Activated CD8-positive, alpha-beta T cell treated with anti-CD3 and anti-CD28 coated beads, Interleukin-2, amount 10 ng/mL, durations not matched to agents 7 days and 5 days (primary cell): ENCODE results near the gene ARIH1. TPM values are rescaled to one million over a fixed set of nuclear protein-coding genes. Genes with fewer than 3 reads are reported as not detected.
"Not testable (repeated sequence)": the region's sequence is repeated elsewhere in the genome, so short reads cannot be mapped to it uniquely, and the experiment has no call there.

Experiments used
- ATAC-seq: fragments of 150-1000 bp; cut with Tn5 transposase; one replicate; pipeline ENCODE4 v1.10.0; 2021; ENCODE audit warnings: moderate library complexity
- CTCF ChIA-PET: fragments of 350-600 bp; sonication (Branson Sonifier 250); formaldehyde crosslinking; loops from one replicate; lab custom pipeline; 2021; ENCODE audit warnings: antibody characterized with exemption; lab: Charles Lee
- POLR2A ChIA-PET: fragments of 350-600 bp; sonication (Branson Sonifier 250); formaldehyde crosslinking; loops from one replicate; lab custom pipeline; 2021; ENCODE audit warnings: antibody characterized with exemption; lab: Charles Lee
- DNase-seq: peaks from one replicate; pipeline ENCODE4 v3.0.0-alpha.2; 2020
- H3K27ac Mint-ChIP-seq: one replicate; pipeline ENCODE4 v1.8.0; 2021; ENCODE audit warnings: mild to moderate bottlenecking, mixed read lengths
- H3K27me3 Mint-ChIP-seq: one replicate; pipeline ENCODE4 v1.8.0; 2021; ENCODE audit warnings: low read depth, mixed read lengths
- H3K36me3 Mint-ChIP-seq: one replicate; pipeline ENCODE4 v1.8.0; 2021; ENCODE audit warnings: low read depth, mixed read lengths
- H3K4me1 Mint-ChIP-seq: one replicate; pipeline ENCODE4 v1.8.0; 2021; ENCODE audit warnings: low read depth, mixed read lengths
- H3K4me3 Mint-ChIP-seq: one replicate; pipeline ENCODE4 v1.8.0; 2021; ENCODE audit warnings: mild to moderate bottlenecking, mixed read lengths
- H3K9me3 Mint-ChIP-seq: one replicate; pipeline ENCODE4 v1.8.0; 2022; ENCODE audit warnings: mixed read lengths; ENCODE audit not compliant: insufficient read depth
- total RNA-seq, 2 experiments: library from RNA; stranded (reverse); gene quantifications; one replicate each; pipeline ENCODE4 v1.2.3, GENCODE V29; 2021

Gene ARIH1
- 100 to 1,000 TPM; 110 to 119 TPM for total RNA-seq

DNA sequence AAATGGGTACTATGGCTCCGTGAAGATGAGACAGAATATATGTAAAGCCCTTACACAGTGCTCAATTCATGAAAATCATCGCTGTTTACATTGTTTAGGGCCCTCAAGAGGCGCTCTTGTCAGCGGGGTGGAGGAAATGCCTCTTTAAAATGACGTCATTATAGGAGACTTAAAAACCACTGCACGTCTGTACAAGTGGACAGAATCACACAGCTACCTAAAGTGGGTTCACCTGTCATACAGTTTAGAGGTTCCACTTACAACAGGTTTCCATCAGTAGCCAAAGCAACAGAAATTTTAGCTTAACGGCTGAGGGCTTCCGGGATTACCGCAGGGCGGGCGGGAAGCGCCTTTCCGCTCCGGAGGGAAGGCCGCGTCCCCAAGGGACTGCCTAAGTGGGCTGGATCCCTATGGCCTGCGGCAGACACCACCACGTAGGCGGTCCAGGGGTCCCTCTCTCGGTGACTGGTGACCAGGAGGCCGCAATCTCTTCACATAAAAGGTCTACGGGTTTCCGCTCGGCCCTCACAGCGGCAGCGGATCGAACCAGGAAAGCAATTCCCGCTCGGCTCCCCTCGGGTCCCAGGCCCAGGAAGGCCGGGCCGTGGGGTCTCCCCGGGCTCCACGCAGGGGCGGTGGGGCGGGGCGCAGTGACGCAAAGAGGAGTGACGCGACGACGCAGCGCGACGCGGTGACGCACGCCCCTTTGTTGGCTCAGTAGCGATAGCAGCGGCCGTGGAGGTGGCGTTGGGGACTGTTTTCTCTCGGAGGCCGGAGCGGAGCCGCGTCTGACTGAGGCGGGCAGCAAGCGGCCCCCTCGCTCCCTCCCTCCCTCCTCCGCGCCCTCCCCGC lies at the start of gene ARIH1:
Gene ARIH1, plus strand, starts transcription at position 717 of the 852 bp plus-strand sequence. CDS start 310 bp downstream, outside the sequence.
- no peaks in the 10 kb centered on the region for H3K9me3 Mint-ChIP-seq
- peaks cover 34% of the 10 kb centered on the region for H3K4me1 Mint-ChIP-seq
- ATAC-seq, result peak; percentile 79
- ChIA-PET POLR2A (interaction anchor here (0.6 to 4.0 kb wide), 20 partner anchors 8 to 1488 kb away, joined by 3 to 37 read pairs (median 4); partner anchors contain the start of genes CELF6 and HEXA), CTCF (interaction anchor here (0.7 to 2.1 kb wide), 18 partner anchors 9 to 247 kb away, joined by 3 to 19 read pairs (median 5); partner anchors contain the start of gene HEXA)
- peaks cover 32% of the 10 kb centered on the region for H3K36me3 Mint-ChIP-seq
- peak within 1 kb of the TSS; percentile 94 for H3K4me3 Mint-ChIP-seq
- no peaks in the 10 kb centered on the region for H3K27me3 Mint-ChIP-seq
- peak; percentile 96 for DNase-seq
- H3K27ac Mint-ChIP-seq, result peak within 1 kb of the TSS; percentile 98

DNA sequence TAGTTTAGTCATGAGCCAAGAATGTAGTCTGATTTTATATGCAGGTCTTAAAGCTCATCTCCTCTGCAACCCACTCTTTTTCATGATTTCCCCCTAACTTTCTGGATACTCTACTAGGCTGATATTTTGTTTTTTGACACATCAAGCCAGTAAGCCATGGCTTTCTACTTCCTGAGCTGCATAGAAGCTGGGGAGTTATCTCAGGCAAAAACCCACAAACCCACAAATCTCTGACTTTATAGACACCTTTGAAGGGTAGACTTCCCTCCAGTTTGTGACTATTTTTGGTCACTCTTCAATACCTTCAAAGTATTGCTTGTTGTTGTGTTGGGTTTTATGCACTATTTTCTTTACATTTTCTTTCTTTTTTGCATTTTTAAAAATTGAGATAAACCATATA lies 47.4 kb upstream of the ARIH1 start:
- CTCF ChIA-PET, result no interaction called here
- peaks cover 11% of the 10 kb centered on the region for H3K4me1 Mint-ChIP-seq
- no peak for DNase-seq

GRCh38 chr15:72437650-72438316 lies 36.3 kb upstream of the ARIH1 start:
- Mint-ChIP-seq H3K27me3 (peaks cover 23% of the 10 kb centered on the region), H3K4me3 (no peak overlapping the region), H3K36me3 (peaks cover 3% of the 10 kb centered on the region), H3K4me1 (no peaks in the 10 kb centered on the region), H3K9me3 (peaks cover 13% of the 10 kb centered on the region), H3K27ac (no peak overlapping the region)
- ATAC-seq (no peak), DNase-seq (no peak)
- ChIA-PET POLR2A (no interaction called here), CTCF (no interaction called here)

More for the DNA sequence above, 47.4 kb upstream of the ARIH1 start:
- ATAC-seq, result no peak
- POLR2A ChIA-PET, result no interaction called here
- H3K27ac Mint-ChIP-seq, result no peak overlapping the region
- peaks cover 20% of the 10 kb centered on the region for H3K27me3 Mint-ChIP-seq
- peaks cover 3% of the 10 kb centered on the region for H3K36me3 Mint-ChIP-seq
- H3K9me3 Mint-ChIP-seq, result peaks cover 7% of the 10 kb centered on the region
- no peak overlapping the region for H3K4me3 Mint-ChIP-seq

DNA sequence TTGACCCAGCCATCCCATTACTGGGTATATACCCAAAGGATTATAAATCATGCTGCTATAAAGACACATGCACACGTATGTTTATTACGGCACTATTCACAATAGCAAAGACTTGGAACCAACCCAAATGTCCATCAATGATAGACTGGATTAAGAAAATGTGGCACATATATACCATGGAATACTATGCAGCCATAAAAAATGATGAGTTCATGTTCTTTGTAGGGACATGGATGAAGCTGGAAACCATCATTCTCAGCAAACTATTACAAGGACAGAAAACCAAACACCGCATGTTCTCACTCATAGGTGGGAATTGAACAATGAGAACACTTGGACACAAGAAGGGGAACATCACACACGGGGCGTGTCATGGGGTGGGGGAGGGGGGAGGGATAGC lies 31.3 kb upstream of the ARIH1 start:
- DNase-seq, H3K4me3 Mint-ChIP-seq, H3K9me3 Mint-ChIP-seq, ATAC-seq, H3K4me1 Mint-ChIP-seq, CTCF ChIA-PET, POLR2A ChIA-PET, H3K36me3 Mint-ChIP-seq, H3K27ac Mint-ChIP-seq: not testable (repeated sequence)
- peaks cover 13% of the 10 kb centered on the region for H3K27me3 Mint-ChIP-seq

DNA sequence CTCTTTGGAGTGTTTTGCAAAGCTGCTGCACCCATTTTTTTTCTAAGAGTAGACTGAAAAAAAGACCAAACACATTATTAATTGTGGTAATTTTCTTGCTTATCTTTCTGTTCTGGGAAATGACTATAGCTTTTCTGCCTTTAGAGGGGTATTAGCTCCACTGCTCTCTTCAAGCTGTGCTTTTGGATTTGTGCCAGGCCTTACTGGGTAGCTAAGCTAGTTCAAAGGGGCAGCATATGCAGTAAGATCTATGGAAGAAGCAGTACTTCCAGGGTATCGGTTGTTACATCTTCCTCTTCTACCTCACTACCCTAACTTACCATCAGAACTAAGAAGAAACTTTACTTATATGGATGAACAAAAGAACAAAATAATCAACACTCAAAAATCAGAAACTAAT lies 28.7 kb upstream of the ARIH1 start:
- no peaks in the 10 kb centered on the region for H3K4me1 Mint-ChIP-seq
- peaks cover 17% of the 10 kb centered on the region for H3K27me3 Mint-ChIP-seq
- H3K9me3 Mint-ChIP-seq, result no peaks in the 10 kb centered on the region
- no peak for ATAC-seq
- ChIA-PET CTCF (interaction anchor here (1.2 kb wide), 1 partner anchor 10 kb away, joined by 3 read pairs; no protein-coding TSS in a partner anchor), POLR2A (no interaction called here)
- no peak for DNase-seq
- H3K27ac Mint-ChIP-seq, result no peak overlapping the region
- H3K4me3 Mint-ChIP-seq, result no peak overlapping the region
- H3K36me3 Mint-ChIP-seq, result no peaks in the 10 kb centered on the region

GRCh38 chr15:72450805-72451204 lies 23.3 kb upstream of the ARIH1 start:
- no peaks in the 10 kb centered on the region for H3K4me1 Mint-ChIP-seq
- CTCF ChIA-PET, result no interaction called here

DNA sequence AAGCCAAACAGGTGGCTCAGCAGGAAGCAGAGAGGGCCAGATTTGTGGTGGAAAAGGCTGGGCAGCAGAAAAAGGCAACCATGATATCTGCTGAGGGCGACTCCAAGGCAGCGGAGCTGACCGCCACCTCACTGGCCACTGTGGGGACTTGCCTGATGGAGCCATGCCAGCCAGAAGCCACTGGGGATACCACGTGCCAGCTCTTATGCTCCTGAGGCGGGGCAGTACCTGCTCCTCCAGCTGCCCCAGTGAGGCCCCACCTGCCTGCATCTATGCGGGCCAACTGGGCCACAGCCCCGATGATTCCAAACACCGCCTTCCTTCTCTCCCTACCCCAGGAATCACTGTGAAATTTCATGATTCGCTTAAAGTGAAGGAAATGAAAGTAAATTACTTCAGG lies 22.9 kb upstream of the ARIH1 start:
- Mint-ChIP-seq H3K4me3 (no peak overlapping the region), H3K36me3 (no peaks in the 10 kb centered on the region), H3K9me3 (no peaks in the 10 kb centered on the region), H3K4me1 (no peaks in the 10 kb centered on the region), H3K27ac (no peak overlapping the region), H3K27me3 (peaks cover 18% of the 10 kb centered on the region)
- CTCF ChIA-PET, result no interaction called here
- POLR2A ChIA-PET, result no interaction called here
- DNase-seq (no peak), ATAC-seq (no peak)

More at GRCh38 chr15:72450805-72451204, 23.3 kb upstream of the ARIH1 start:
- Mint-ChIP-seq H3K27me3 (peaks cover 18% of the 10 kb centered on the region), H3K36me3 (no peaks in the 10 kb centered on the region), H3K4me3 (no peak overlapping the region), H3K27ac (no peak overlapping the region), H3K9me3 (no peaks in the 10 kb centered on the region)
- POLR2A ChIA-PET, result no interaction called here
- ATAC-seq (no peak), DNase-seq (no peak)

GRCh38 chr15:72456684-72457083 lies 17.4 kb upstream of the ARIH1 start:
- Mint-ChIP-seq H3K4me1 (peaks cover under 1% of the 10 kb centered on the region), H3K9me3 (no peaks in the 10 kb centered on the region), H3K27ac (no peak overlapping the region), H3K36me3 (no peaks in the 10 kb centered on the region), H3K27me3 (peaks cover 12% of the 10 kb centered on the region), H3K4me3 (no peak overlapping the region)
- CTCF ChIA-PET, result no interaction called here
- ATAC-seq, result no peak
- DNase-seq, result no peak
- POLR2A ChIA-PET, result interaction anchor here (0.7 kb wide), 1 partner anchor 1176 kb away, joined by 3 read pairs; no protein-coding TSS in a partner anchor

GRCh38 chr15:72460402-72460801 lies 13.7 kb upstream of the ARIH1 start:
- ChIA-PET CTCF (interaction anchor here (1.0 to 3.1 kb wide), 5 partner anchors 10 to 261 kb away, joined by 3 to 19 read pairs (median 4); partner anchors contain the start of genes ARIH1, BBS4 and HIGD2B), POLR2A (interaction anchor here (2.0 to 2.1 kb wide), 2 partner anchors 15 to 84 kb away, joined by 8 to 10 read pairs; partner anchors contain the start of gene HEXA)
- Mint-ChIP-seq H3K4me3 (no peak overlapping the region), H3K27ac (no peak overlapping the region), H3K27me3 (no peaks in the 10 kb centered on the region), H3K9me3 (no peaks in the 10 kb centered on the region), H3K36me3 (no peaks in the 10 kb centered on the region), H3K4me1 (peaks cover 18% of the 10 kb centered on the region)
- no peak for DNase-seq
- ATAC-seq, result no peak

DNA sequence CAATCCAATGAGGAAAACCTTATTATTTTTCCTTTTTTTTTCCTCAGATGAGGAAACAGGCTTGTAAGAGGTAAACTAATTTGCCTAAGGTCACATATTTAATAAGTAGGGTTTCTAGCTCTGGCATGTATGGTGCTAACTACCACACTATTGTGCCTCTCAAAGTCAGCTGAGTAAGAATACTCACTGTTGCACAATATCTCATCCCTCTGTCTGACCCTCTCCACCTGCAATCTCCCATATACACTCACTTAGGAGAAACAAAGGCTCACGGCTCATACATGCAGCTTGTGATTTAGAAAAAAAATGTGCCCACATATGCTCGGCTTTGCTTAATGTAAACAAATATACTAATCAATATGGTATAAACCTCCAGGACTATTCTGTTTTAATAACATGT lies 10.4 kb upstream of the ARIH1 start:
- CTCF ChIA-PET, result interaction anchor here (0.7 to 1.8 kb wide), 2 partner anchors 10 to 345 kb away, joined by 3 to 13 read pairs; partner anchors contain the start of gene SENP8
- no peak overlapping the region for H3K4me3 Mint-ChIP-seq
- ATAC-seq, result no peak
- H3K4me1 Mint-ChIP-seq, result peaks cover 18% of the 10 kb centered on the region
- no peaks in the 10 kb centered on the region for H3K27me3 Mint-ChIP-seq
- no peaks in the 10 kb centered on the region for H3K36me3 Mint-ChIP-seq
- no peak overlapping the region for H3K27ac Mint-ChIP-seq
- DNase-seq, result no peak
- POLR2A ChIA-PET, result interaction anchor here (4.3 kb wide), 1 partner anchor 9 kb away, joined by 31 read pairs; the partner anchor contains the start of gene ARIH1
- no peaks in the 10 kb centered on the region for H3K9me3 Mint-ChIP-seq

GRCh38 chr15:72464251-72464650 lies 9.9 kb upstream of the ARIH1 start:
- H3K4me1 Mint-ChIP-seq, result peaks cover 18% of the 10 kb centered on the region
- H3K36me3 Mint-ChIP-seq, result no peaks in the 10 kb centered on the region
- no peaks in the 10 kb centered on the region for H3K27me3 Mint-ChIP-seq
- POLR2A ChIA-PET, result interaction anchor here (0.6 to 4.3 kb wide), 3 partner anchors 9 to 98 kb away, joined by 4 to 31 read pairs (median 4); partner anchors contain the start of genes ARIH1 and HEXA
- H3K4me3 Mint-ChIP-seq, result no peak overlapping the region
- H3K27ac Mint-ChIP-seq, result no peak overlapping the region
- DNase-seq, result no peak
- ATAC-seq, result no peak
- no peaks in the 10 kb centered on the region for H3K9me3 Mint-ChIP-seq
- CTCF ChIA-PET, result interaction anchor here (0.6 to 1.8 kb wide), 2 partner anchors 9 to 43 kb away, joined by 3 to 13 read pairs; no protein-coding TSS in a partner anchor
